Activated CD4-positive, alpha-beta T cell treated with anti-CD3 and anti-CD28 coated beads, Interleukin-2, amount 50 U/mL, for 24 hours (primary cell): Measurements from ENCODE around the gene CHAMP1.
A peak's percentile ranks its signal among the peaks of the same experiment; 100 is the strongest.

ENCODE experiments used
- DNase-seq, 2 donors: peaks; one replicate each; pipeline ENCODE4 v3.0.0-alpha.2; 2020; ENCODE audit warnings: low read depth in 1 of 2, low spot score in 1 of 2

Gene CHAMP1

GRCh38 chr13:114314074-114314912, at the start of gene CHAMP1:
CHAMP1 (plus strand) TSS chr13:114314503; CDS start chr13:114323843, 9,340 bp downstream.
- DNase-seq: peak; percentile 80 to 88

GRCh38 chr13:114264886-114265611, 49.3 kb upstream of the CHAMP1 start:
- DNase-seq: no peak

- no peak for DNase-seq
Observed at GRCh38 chr13:114266241-114266640, 48.1 kb upstream of the CHAMP1 start.

GRCh38 chr13:114268344-114269280, 45.7 kb upstream of the CHAMP1 start:
- DNase-seq: no peak

GRCh38 chr13:114269281-114269770, 45.0 kb upstream of the CHAMP1 start:
- no peak for DNase-seq

- no peak for DNase-seq
Observed at GRCh38 chr13:114272977-114273376, 41.3 kb upstream of the CHAMP1 start.

GRCh38 chr13:114275304-114275703, 39.0 kb upstream of the CHAMP1 start:
- no peak for DNase-seq

GRCh38 chr13:114279146-114279545, 35.2 kb upstream of the CHAMP1 start:
- DNase-seq: no peak

GRCh38 chr13:114279758-114280355, 34.4 kb upstream of the CHAMP1 start:
- no peak for DNase-seq

- DNase-seq: peak; percentile 81 to 82
Observed at GRCh38 chr13:114281351-114282040, 32.8 kb upstream of the CHAMP1 start, which contains the start of gene UPF3A. UPF3A (plus strand) TSS chr13:114281601; CDS start chr13:114281640, 39 bp downstream.

GRCh38 chr13:114282041-114282670, 32.1 kb upstream of the CHAMP1 start:
- peak; percentile 11 to 49 for DNase-seq

- DNase-seq: no peak
Observed at GRCh38 chr13:114283576-114283975, 30.7 kb upstream of the CHAMP1 start.

GRCh38 chr13:114284680-114285079, 29.6 kb upstream of the CHAMP1 start:
- DNase-seq: no peak

- DNase-seq: no peak
Observed at GRCh38 chr13:114285166-114285808, 29.0 kb upstream of the CHAMP1 start.

GRCh38 chr13:114286808-114287207, 27.5 kb upstream of the CHAMP1 start:
- no peak for DNase-seq

- no peak for DNase-seq
Observed at GRCh38 chr13:114288157-114288591, 26.1 kb upstream of the CHAMP1 start.

GRCh38 chr13:114296448-114296847, 17.9 kb upstream of the CHAMP1 start:
- no peak for DNase-seq

GRCh38 chr13:114296902-114297301, 17.4 kb upstream of the CHAMP1 start:
- DNase-seq: no peak

GRCh38 chr13:114298866-114299265, 15.4 kb upstream of the CHAMP1 start:
- no peak for DNase-seq
